Left renal pelvis (tissue), 4 donors: ENCODE data around the gene BRCC3. TPM values are rescaled to one million over a fixed set of nuclear protein-coding genes. Genes with fewer than 3 reads are reported as not detected.

ENCODE experiments used
- DNase-seq, 4 donors: peaks; one replicate each; pipeline ENCODE4 v3.0.0-alpha.2; 2013; ENCODE audit warnings: low read depth in 4 of 4, low spot score in 3 of 4
- polyA plus RNA-seq, 4 donors: library from polyadenylated mRNA; unstranded; fragments of 120-200 nt; gene quantifications; one replicate each; pipeline ENCODE4 v1.2.1, GENCODE V29; 2013; ENCODE audit not compliant: insufficient read length in 4 of 4

BRCC3 gene
- polyA plus RNA-seq, 4 donors, result 16.6 to 34.8 (median 27.4) TPM

DNA sequence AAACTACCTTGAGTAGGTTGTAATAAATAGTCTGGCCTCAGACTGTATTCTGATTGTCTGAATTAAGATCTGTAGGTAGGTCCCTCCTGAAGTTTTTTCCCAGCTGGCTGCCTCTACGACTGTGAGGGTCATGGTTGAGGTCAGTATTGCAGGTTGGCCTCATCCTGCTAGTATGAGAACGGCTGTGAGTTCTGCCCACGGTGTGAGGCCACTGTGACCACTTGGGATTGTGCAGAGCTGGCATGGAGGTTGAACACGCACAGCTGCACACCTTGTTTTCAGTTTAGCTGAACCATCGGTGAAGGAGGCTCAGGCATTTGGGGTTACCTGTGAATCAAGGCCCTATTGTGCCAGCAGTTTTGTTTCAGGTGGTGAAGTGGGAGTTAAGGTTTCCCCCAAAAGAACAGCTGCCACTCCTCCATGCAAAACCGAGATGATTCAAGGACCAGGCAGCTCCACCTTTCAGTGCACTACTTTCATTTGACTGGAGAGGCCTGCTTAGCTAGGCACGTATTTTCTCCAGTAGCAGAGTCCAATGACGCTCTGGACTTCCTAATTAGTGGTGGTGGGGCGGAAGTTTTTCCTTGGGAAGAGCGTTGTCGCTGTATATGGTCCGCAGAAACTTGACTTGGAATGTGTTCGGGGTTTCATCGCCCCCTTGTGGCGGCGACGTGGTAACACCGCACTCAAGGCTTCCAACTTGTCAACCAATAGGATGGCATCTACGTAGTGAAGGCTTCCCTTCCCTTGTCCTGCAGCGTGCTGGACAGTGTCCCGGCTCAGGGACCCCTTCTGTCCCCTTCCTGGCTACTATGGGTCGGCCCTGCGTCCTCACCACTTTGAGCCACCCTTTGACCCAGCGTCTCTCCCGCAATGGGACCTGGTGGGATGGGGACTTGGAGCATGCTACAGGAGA, 14.2 kb upstream of the BRCC3 start:
- no peak for DNase-seq

DNA sequence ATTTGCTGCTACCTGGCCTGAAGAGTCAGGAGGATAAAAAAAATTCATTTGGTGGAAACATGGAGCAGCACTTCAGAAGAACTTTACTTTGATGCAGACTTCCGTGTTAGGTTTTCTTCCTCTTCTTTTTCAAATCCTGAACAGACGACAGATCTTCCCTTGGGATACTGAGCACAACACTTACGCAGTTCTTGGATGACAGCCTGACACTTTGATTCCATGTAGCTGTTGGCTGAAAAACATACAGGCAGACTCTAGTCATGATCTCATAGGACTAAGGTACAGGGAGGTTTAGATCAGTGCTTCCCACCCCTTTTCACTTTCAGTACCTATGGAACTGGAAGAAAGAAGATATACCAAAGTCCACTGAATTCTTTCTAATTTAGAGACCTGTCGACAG, 9.5 kb upstream of the BRCC3 start:
- DNase-seq, result no peak

DNA sequence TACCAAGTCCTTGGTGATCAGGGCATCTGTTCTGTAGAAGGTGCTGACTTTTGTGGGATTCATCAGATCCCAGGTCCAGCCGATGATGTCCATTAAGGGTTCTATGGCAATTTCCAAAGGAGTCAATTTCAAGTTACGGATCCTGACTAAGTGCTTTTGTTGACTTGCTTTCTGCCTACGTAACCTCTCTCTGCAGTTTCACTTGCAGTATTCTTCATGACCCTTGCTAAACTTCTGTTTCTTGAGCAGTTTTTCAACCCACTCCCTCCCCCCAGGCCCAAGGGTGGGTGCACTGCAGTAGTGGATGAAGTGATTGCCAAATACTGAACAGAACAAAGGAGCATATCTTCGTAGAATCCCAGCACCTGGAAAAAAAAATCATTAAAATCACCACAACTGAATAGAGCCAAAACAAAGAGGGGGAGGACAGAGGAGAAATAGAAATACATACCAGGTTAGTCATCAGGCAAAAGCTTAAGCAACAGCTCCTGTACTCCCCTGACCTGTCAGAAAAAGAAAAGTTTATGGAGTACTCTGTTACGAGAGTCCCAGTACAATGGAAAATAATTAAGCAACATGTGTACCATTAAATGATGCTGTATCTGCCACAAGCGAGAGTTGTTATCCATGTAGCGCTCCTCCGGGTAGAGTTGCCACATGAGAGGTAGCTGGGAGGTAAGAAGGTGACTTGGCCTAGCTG, 6.1 kb upstream of the BRCC3 start:
- no peak for DNase-seq

DNA sequence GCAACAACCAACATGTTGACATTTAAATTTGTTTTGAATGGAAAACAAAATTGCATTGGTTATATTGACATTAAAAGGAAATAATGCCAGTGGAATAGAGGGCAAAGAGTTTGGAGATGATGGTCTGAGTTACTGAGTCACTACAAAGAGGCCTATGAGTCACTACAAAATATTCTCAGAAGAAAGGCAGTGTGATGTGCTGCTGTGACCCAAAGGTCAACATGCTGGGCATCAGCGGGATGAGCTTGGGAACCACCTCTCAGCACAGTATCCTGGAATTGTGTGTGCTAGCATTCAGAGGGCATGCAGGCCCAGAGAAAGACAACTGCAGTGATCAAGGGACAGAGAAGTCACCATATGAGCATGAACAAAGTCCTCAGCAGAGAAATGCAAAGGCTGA, 3.1 kb upstream of the BRCC3 start:
- DNase-seq, result no peak

DNA sequence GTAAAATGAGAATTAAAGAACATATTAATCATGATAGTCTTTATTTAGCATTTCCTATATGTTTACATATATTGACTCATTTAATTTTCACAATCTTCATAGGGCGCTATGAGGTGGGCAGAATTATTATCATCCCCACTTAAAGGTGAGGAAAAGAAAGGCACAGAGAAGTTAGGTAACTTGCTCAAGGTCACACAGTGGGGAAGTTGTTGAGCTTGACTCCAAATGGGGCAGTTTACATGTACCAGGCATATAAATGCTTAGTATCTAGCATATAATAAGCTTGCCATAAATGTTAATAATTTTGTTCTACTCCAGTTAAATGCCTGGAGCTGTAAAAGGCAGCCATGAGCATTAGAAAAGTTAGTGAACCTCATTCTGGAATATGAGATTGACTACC, 1.9 kb upstream of the BRCC3 start:
- DNase-seq, result no peak

DNA sequence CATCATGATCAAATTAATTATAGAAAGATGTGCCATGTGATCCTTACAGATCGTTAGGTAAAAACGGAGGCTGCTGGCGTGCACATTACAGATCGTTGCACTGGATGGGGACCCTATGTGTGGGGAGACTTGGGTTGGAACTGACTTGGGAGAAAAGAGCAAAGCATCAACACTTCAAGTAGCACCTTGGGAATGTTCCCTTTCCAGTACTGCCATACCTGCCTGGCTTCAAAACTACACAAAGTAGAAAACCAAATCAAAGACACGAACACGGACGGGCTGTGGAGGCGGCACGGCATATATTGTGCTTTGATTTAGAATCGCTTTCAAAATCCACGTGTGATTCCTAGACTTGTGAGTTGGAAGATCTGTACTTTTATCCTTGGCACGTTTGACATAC, 1.3 kb upstream of the BRCC3 start:
- no peak for DNase-seq

DNA sequence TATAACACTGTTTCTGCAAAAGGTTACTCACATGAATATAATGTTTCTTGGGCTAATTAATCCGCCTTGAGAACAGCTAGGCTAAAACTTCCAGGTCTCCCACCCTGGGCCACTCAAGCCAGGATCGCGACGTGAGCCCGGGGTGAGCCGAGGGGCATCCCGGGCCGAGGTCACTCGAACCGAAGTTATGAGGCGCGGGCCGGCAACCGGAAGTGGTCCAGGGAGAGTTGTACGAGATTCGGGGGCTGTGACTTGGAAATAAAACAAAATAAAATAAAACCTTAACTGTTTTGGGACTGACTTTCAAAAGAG, 689 bp upstream of the BRCC3 start:
- no peak for DNase-seq

DNA sequence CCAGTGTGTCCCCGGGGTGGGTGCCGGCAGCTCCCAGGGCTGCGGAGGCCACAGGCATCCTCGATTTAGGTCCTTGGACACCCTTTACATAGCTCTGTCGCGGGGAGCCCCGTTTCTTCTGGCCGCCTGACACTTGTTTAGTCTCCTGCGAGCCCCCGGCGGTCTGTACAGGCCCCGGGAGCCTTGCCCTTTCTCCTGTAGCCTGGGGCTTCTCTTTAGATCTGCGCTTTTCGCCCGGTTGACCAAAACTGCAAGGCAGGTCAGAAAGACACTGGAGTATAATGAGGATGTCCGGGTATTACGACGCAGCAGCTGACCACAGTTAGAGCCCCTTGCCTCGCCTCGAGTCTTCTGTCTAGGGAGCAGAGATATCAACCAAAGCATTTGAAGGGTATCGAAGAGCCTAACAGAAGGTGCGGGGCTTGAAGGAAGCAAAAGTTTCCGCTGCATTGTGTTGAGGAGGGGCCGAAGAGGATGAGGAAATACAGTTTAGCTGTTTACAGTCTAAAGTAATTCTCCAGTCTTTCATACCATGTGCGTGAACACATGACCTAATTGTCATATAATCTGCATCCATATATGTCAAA, 479 bp downstream of the BRCC3 start:
- no peak for DNase-seq

DNA sequence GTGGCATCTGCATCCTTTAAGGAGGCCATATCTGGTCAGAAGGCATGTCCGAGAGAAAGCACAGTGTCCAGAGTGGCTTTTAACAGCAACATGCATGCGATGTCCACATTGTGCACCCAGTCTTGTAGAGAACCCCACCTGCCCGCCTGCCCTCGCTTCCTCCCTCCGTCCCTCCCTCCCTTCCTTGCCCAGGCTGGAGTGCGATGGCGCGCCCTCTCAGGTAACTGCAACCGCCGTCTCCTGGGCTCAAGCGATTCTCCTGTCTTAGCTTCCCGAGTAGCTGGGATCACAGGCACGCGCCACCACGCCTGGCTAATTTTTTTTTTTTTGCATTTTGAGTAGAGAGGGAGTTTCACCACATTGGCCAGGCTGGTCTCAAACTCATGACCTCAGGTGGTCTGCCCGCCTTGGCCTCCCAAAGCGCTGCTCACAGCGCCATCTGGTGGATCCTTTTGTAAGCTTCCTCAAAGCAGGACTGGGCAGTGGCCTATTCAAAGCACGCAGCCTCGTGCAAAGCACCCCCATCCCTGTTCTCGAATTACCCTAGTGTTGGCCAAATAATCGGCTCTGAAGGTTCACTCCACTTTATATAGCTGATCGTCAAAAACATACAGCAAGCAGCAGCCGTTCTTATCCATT, 15.0 kb downstream of the BRCC3 start:
- DNase-seq, result no peak

DNA sequence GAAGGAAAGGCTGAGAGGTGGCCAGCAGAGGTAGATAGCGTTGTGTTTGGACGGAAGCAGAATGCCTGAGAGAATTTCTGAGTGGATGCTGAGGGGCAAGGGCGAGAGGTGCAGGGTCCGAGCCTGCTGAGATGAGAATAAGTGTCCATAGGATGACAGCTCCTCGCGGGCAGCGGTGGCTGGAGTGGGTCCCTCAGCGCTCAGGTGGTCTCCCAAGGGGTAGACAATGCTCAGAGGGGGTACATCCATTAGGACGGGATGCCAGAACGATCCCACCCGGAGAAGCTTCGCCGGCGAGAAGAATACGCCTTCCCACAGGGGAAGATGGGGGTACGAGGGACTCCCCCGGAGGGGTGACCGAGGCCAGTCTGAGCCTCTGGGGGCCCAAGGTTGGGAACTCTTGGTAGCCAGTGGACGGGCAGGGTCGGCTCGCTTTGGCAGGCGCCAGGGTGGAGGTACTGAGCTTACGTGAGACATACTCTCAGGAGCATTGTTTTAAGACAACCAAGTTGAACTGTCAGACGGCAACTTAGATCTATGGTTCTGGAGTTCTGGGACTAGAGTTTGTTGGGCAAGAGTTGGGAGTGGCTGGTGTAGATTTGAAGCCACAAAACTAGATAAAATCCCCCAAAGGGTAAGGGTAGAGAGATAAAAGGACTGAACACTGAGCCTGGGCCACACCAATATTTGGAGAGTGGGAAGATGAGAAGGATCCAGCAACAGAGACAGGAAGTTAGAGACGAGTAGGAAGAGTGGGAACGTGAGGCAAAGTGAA, 15.8 kb downstream of the BRCC3 start:
- no peak for DNase-seq

DNA sequence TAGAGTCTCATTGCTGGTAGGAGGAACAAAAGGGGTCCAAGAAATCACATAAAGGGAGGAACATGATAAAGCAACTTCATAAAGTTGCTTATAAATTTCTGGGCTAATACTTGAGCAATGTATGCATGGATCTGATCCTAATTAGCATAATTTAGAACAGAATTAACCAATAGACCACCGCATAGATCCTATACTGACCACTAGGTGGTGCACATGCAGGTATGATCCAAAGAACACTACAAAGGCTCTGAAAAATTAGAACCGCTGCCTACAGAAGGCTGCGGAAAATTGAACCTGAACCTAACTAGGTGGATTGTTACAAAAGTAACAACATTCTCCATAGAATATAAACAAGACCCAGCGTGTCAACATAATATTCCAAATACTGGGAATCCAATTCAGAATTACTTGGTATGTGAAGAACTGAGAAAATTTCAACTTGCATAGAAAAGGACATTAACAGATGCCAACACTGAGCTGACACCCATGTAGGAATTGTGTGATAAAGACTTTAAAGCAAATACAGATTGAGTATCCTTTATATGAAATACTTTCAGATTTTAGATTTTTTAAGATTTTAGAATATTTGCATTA, 23.3 kb downstream of the BRCC3 start:
- DNase-seq, result no peak

DNA sequence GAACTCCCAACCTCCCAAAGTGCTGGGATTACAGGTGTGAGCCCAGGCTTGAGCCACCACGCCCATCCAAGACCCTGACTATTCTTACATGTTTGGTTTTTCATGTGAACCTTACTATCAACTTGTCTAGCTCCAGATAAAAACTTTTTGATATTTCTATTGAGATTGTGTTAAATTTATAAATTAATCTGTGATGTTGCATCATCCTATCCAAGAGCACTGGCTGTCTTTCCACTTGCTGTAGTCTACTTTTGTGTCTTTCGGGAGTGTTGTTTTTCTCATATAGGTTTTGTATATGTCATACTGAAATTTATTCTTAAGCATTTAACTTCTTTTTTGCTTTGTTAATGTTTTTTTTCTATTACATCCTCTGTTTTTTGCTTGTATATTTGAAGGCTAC, 34.6 kb downstream of the BRCC3 start:
- DNase-seq, result no peak

DNA sequence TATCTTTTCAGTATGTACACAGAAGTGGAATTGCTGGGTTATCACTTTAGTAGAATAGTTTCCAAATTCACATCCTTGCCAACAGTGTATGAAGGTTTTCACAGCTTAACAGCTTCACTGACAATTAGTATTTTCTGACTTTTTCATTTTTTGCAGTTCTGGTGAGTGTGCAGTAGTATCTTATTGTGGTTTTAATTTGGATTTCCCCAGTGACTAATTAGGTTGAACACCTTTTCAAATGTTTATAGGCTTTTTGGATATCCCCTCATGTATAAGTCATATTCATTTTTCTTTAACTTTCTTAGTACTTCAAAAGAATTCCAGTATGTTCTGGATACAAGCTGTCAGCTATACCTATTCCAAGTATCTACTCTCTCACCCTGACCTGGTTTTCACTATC, 37.1 kb downstream of the BRCC3 start:
- DNase-seq, result no peak

DNA sequence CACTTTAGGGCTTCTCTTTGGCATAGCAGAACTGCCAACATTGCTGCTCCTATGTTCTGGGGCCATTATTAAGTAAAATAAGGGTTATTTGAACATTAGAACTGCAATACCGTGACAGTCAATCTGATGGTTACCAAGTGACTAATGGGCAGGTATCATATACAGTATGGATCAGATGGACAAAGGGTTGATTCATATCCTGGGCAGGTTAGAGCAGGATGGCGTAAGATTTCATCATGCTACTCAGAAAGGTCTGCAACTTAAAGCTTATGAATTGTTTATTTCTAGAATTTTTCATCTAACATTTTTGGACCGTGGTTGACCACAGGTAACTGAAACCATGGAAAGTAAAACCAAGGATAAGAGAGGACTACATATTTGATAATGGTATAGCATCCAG, 40.9 kb downstream of the BRCC3 start:
- no peak for DNase-seq

DNA sequence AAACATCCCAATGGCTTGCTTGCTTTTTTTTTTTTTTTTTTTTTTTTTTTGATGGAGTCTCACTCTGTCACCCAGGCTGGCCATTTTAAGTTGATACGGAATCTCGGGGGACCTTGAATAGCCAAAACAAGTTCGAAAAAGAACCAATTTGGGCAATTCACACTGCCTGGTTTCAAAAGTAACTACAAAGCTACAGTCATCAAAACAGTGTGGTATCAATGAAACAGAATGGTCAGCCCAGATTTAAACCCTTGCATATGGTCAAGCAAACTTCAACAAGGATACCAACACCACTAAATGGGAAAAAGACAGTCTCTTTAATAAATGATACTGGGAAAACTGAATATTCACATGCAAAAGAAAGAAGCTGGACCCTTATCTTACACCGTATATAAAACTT, 41.8 kb downstream of the BRCC3 start:
- no peak for DNase-seq

DNA sequence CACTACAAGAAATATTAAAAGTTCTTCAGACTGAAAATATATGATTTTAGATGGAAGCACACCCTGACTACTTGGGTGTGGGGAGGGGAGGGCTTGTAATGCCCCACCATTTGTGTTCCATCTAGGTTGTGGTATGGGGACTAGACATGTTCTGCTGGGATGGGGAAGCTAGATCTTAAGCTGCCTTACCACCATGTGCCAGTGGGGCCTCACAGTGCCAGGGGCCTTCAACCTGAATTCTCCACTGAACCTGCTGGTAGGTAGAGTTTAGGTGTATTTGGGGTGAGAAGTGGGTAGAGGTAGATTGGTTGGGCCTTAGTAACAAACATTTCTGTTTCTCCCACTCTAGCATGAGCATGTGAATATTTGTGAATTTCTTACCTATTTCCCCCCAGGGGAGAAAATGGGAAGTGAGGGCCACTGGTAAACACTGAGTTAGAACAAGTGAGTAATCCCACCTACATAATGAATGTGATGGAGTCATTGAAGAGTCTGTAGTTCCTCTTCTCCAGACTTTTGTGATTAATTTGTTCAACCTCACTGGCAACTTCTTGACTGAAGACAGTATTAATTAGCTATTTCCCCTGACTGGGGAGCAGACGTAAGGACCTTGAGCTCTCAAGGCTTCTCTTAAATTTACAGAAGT, 44.0 kb downstream of the BRCC3 start:
- no peak for DNase-seq

DNA sequence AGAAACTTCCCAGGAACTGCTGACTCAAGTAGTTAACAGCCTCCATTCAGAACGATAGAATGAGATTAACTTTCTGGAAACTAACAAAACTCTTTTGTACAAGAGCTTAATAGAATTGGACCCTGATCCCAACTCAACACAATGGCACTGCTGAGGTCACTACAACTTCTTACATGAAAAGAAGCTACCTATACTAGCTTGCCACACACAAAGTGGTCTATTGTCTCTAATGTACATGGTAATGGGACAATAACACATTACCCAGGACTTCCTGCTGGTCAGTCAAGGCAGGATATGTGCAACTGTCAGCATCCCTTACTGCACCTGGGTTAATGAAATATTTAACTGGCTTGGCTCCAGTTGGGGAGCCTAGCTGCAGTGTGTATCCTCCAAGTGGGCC, 56.2 kb downstream of the BRCC3 start:
- no peak for DNase-seq

DNA sequence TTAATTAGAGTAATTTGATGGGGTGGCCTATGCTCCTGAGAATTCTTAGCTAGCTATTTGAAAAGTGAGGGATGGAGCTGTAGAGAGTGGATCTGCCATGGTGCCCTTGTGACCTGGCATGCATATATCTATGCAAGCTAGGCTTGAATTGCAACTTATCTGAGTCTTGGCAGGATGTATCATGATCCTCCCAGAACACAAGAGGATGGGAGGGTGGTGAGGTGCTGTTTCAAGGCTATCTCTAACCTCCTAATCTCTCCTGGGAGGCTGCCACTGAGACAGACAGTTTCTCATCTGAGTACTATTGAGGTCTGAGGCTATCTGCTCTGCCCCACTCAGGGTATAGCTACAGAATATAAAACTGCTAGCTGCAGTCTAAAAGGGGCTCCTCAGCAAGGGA, 56.6 kb downstream of the BRCC3 start:
- DNase-seq, result no peak

DNA sequence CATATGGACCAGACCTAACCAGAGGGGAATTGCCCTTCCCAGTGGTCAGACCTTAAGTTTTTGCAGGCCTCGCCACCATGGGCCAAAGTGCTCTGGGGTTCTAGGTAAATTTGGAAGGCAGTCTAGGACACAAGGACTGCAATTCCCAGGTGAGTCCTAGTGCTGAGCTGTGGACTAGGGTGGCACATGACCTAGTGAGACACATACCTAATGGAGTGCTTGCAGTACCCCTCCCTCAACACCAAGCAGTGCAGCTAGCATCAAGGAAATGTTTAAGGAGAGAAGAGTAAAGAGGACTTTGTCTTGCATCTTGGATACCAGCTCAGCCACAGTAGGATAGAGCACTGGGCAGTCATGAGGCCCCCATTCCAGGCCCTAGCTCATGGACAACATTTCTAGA, 60.8 kb downstream of the BRCC3 start:
- no peak for DNase-seq

DNA sequence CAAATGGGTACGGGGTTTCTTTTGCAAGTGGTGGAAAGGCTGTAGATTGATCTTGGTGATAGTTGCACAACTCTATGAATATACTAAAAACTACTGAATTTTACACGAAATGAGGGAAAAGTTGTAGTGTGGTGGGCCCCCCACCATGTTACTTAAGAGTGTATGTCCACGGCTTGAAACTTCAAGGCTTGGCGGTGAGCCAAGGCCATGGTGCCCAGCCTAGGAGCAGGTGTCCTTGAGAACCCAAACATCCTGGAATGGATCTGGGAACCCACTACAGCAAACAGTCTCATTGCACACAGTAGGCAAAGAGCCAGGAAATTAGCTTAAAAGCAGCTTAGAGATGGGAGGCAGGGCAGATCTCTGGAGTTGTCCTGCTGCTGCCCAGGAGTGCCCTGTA, 62.9 kb downstream of the BRCC3 start:
- DNase-seq, result no peak
